Measurements from ENCODE around the gene LAMB1.
"Not testable (repeated sequence)": the region's sequence is repeated elsewhere in the genome, so short reads cannot be mapped to it uniquely, and the experiment has no call there.

The LAMB1 gene

GRCh38 chr7:107957436-107957835 is 45.5 kb downstream of the LAMB1 start:
- no peak for DNase-seq
- intact Hi-C loops (cut with DNase I) = no loop called here

DNA sequence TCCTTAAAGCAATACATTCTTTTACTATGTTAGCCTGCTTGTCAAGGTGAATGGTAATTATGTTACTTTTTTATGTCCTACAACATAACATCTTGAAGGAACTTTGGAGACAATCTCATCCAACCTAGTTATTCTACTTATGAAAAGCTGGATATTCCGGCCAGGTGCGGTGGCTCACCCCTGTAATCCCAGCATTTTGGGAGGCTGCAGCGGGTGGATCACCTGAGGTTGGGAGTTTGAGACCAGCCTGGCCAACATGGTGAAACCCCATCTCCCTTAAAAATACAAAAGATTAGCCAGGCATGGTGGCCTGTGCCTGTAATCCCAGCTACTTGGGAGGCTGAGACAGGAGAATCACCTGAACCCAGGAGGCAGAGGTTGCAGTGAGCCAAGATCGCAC is 46.0 kb downstream of the LAMB1 start:
- DNase-seq; intact Hi-C loops (cut with DNase I): not testable (repeated sequence)

GRCh38 chr7:107955394-107955793 is 47.6 kb downstream of the LAMB1 start:
- no peak for DNase-seq
- intact Hi-C loops (cut with DNase I) = no loop called here

DNA sequence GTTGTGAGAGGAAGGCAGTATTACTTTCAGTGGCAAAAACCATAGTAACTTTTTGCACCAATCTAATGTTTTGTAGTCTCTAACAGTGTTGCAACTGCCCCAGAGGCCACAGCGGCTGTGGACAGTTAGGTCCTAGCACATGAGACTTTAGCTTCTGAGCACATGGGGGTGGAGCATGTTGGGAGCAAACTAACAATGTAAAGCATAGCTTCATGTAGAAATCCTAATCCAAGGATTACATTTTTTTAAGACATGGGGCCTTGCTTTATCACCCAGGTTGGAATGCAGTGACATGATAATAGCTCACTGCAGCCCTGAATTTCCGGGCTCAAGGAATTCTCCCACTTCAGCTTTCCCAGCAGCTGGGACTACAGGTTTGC is 49.0 kb downstream of the LAMB1 start:
- DNase-seq = no peak
- intact Hi-C loops (cut with DNase I) = no loop called here

DNA sequence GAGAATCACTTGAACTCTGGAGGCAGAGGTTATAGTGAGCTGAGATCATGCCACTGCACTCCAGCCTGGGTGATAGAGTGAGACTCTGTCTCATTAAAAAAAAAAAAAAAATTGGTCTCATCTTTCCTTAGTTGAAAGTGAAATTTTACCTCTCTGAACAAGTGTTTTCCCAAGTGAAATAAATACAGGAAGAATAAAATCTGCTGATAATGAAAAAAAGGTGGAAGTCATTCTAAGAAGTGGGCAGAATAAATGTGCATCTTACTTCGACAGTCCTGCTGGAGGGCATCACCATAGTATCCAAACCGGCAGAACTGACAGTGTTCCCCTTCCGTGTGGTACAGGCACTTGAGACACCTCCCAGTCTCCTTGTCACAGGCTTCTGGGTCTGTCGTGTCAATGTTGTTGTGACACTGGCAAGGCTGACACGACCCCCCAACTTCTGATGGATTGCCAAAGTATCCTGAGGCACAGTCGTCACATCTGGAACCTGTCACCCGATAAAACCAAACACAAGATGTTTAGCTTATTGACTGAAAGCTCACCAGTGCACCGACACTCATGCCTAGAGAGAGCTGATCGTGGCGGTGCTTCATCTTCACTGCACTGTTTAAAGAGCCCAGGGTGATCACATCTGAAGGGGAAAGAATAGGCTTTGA is 49.6 kb downstream of the LAMB1 start:
- no peak for DNase-seq
- intact Hi-C loops (cut with DNase I) = no loop called here

DNA sequence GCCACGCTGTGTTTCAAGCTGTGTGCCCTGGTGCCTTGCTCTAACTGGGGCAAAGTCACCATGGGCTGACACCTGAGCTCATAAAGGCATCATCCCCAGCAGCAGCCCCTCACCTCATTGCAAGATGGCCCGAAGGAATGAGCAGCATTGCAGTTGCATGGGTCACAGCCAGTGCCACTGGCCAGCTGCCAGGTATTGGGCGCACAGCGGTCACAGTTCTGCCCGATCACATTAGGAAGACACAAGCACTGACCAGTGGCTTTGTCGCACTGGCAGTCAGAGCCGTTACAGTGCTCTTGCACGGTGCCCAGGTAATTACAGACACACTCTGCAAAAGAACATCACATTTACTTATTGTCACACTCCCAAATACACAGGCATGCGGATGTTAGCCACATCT is 51.1 kb downstream of the LAMB1 start:
- no peak for DNase-seq
- intact Hi-C loops (cut with DNase I) = no loop called here

GRCh38 chr7:107951172-107951787 is 51.7 kb downstream of the LAMB1 start:
- DNase-seq = no peak
- intact Hi-C loops (cut with DNase I) = no loop called here

GRCh38 chr7:107949443-107949935 is 53.5 kb downstream of the LAMB1 start:
- intact Hi-C loops (cut with DNase I) = no loop called here
- DNase-seq = no peak

DNA sequence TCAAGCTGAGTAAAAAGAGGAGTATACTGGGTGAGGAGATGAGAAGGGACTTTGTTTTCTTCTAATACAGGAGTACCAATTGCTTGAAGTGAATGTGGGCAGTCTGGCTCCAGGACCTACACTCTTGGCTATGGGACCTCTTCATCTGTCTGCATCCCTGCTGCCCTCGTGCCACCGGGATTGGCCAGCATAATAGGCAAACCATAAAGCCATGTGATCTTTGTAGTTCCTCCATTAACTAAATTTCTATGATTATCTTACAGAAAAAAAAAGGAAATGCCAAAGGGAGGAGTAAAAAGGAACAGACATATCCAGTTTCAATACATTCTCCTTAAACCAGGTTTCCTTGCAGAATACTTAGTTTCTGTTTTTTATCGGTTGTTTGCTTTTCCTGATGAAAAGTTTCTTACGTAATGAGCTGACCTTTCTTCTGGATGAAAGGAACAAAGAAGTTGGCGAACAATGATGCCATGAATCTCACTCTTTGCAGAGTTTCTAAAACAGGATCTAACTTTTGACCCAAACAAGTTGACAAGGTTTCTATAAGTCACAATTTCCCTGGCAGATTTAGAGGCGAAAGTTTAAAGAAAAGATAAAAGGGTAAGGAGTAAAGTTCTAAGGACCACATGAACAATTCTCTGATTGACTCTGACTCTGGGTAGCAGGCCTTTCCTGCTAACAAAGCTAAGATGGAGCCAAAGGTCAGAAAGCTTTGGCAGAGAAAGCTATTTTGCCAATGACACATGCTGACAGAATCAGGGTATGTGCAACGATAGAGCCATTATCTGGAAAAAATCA is 54.1 kb downstream of the LAMB1 start:
- no peak for DNase-seq

DNA sequence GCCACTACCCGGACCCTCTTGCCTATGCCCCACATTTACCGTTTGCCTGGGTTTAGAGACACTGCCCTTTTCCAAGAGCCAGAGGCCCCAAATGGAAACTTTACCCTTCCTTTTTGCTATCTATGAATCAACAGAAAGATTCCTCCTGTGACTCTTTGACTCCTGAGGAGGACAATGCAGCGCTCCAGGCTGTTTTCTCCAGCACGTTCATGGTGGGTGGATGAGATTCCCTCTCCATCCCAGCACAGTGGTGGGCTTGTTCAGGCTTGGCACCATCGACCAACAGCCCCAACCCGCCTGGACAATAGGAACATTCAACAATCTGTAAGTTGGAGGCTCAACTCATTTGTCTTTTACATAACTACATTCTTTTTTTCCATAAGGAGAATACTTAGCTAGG is 56.1 kb downstream of the LAMB1 start:
- intact Hi-C loops (cut with DNase I) = no loop called here
- DNase-seq = peak in 6 of 42 donors; percentile 15 to 65 (median 41)

More for the DNA sequence above, 54.1 kb downstream of the LAMB1 start:
- intact Hi-C loops (cut with DNase I) = no loop called here

DNA sequence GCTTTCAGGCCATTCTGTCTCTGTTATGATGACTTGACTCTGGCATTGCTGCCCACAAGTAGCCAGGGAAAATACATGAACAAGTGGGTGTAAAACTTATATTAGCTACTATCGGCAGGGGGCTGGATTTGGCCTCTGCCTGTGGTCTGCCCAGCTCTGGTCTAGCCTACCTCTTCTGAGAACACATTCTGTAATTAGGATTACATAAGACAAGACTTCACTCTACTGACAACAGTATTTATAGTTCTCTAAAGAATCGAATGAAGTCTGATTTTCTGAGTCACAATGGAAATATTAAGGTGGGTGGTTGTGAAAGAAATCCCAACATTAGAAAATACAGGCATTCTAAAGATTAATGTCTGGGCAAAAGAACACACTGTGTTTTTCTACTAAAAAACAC is 56.5 kb downstream of the LAMB1 start:
- intact Hi-C loops (cut with DNase I) = no loop called here
- DNase-seq = no peak

DNA sequence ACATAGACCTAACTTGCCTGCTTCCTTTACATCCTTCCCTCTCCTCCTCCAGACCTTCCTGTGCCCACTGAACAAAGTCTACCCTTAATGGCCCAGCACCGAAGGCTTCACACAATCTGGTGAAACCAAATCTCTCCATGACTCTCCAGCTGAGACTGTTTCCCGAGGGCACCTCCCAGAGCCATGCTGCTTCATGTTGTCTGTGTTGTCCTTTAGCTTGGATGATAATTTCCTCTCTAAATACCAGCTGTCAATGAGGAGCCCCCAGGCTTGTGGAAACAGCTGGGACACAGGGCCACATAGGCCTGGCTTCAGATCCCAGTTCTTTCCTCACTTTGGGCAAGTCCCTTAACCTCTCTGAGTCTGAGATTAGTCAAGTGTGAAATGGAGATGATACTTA is 57.6 kb downstream of the LAMB1 start:
- DNase-seq = no peak
- intact Hi-C loops (cut with DNase I) = no loop called here

DNA sequence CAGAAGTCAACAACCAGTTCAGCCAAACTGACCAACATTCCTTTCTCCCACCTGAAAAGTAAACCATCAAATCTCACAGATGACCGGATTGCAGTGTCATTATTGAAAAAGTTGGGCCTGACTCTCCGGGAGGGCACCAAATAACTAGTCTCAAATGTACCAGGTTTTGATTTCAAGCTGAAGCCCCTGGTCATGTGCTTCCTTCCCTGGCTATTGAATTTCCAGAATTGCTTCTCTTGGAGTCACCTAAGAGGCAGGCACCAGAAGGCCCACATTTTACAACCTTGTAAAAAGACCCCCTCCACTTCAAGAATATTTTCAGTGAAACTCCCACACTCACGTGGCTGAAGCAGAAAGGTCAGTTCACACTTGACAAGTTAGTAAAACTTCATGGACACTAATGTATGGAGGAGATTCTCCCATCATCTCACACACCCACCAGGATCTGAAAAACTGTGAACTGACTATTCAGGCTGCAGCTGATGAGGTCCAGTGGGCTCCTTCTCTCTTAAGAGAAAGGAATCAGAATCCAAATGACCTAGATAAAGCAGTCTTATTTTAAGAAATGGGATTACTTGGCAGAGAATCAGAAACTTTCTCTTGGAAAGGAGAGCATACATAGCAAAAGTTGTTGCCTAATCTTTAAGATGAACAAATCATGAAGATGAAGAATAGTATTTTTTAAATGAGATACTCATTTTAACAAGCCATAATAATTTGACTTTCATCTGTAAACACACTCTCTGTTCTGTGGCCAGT is 58.4 kb downstream of the LAMB1 start:
- intact Hi-C loops (cut with DNase I) = no loop called here
- DNase-seq = no peak

DNA sequence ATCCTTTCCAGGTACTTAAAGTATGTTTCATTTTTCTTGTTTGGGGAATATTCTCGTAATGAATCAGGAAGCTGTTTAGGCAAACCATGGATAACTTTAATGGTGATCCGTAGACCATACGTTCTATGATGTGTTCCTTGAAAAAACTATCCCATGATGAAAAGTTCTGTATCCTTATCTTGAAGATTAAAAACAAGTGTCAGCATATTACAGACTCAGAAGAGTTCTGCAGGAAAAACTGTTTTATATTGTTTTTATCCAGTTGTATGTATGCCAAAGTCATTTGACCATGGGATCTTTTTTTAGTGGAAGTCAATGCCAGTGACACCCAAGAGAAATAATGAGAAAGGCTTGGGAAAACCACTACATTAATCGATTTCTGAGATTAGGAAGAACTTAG is 59.9 kb downstream of the LAMB1 start:
- no peak for DNase-seq
- intact Hi-C loops (cut with DNase I) = no loop called here

DNA sequence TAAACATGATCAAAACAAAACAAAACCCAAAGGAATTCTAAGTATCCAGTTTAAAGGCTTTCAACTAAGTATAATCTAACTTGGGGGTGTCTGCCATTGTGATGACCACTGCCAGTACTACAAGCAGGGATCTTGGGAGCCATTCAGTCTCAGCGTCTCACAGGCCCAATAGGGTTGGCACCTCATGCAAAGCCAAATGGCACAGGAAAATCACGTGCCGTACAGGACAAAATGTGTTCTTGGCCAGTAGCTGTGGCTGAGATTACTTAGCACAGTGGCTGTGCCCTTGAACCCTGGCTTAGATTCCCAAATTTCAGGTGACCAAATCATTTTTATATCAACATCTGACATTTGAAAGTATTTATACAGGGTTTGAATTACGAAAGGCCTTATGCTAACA is 62.0 kb downstream of the LAMB1 start:
- DNase-seq = no peak
- intact Hi-C loops (cut with DNase I) = no loop called here

- intact Hi-C loops (cut with DNase I) = no loop called here
- DNase-seq = no peak
Observed at GRCh38 chr7:107939573-107940489, 63.1 kb downstream of the LAMB1 start.

DNA sequence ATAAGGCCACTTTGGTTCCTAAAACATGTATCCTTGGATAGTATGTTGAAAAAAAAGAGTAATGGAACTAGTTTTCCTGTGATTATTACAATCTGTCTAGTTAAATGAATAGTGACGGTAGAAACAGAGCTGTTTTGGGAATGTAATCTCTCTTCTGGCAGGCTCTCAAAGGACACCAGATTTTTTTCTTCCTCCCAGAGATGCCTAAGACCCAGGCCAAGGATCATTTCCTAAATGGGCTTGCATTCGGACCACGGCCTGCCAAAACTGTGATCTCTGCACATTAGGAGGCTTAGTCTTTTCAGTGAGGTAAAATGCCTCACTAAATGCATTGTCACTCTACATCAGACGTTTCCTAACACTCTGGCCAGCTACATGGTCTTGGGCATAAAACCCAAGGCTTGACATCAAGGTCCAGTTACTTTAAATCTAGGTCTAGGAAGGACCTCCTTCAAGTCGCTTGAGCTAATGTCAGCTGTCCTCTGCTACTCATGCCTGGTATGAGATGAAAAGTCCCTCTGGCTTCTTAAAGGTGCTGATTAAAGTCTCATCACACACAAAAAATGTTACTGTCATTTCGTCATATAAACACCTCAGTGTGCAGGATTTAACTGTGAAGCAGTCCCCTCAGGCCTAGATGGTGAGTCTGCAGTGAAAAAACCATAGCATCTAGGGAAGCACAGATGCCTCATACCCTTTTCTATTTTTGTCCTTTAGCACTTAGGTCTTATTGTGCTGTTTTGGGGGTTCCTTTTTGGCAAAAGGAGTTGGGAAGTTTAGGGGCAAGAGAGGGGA is 64.3 kb downstream of the LAMB1 start:
- no peak for DNase-seq
- intact Hi-C loops (cut with DNase I) = no loop called here

- no peak for DNase-seq
- intact Hi-C loops (cut with DNase I) = no loop called here
Observed at GRCh38 chr7:107937531-107937930, 65.4 kb downstream of the LAMB1 start.
